Measurements from ENCODE around the gene PSENEN.

The PSENEN gene

GRCh38 chr19:35724560-35724959, 20.9 kb upstream of the PSENEN start:
- ChIA-PET POLR2A (interaction anchor here (0.5 to 13.6 kb wide), 3 partner anchors 13 to 93 kb away, joined by 6 to 204 read pairs (median 9); partner anchors contain the start of gene LIN37), CTCF (interaction anchor here (0.6 to 0.9 kb wide), 4 partner anchors 13 to 34 kb away, joined by 3 to 6 read pairs (median 3); no protein-coding TSS in a partner anchor)
- no peak for TF ChIP-seq AEBP2 (tag by site-specific recombination; IDR thresholded peaks at IDR 0.05; ENCODE audit: borderline replicate concordance)
- no peak for TF ChIP-seq ZNF610 (tag by site-specific recombination; IDR thresholded peaks at IDR 0.05; ENCODE audit: borderline replicate concordance)
- no peak for TF ChIP-seq HOXC10 (CRISPR knock-in tag; IDR thresholded peaks at IDR 0.05)
- no peak for TF ChIP-seq ZBTB48 (tag by site-specific recombination; IDR thresholded peaks at IDR 0.05)
- TF ChIP-seq ZNF280D (tag by site-specific recombination; IDR thresholded peaks at IDR 0.05): no peak
- TF ChIP-seq GFI1B (tag by site-specific recombination; IDR thresholded peaks at IDR 0.05): no peak
- no peak for TF ChIP-seq ZNF658 (tag by site-specific recombination; IDR thresholded peaks at IDR 0.05)
- TF ChIP-seq KLF8 (tag by site-specific recombination; IDR thresholded peaks at IDR 0.05): no peak
- no peak for TF ChIP-seq RBAK (tag by site-specific recombination; IDR thresholded peaks at IDR 0.05)
- TF ChIP-seq HOXA7 (CRISPR knock-in tag; IDR thresholded peaks at IDR 0.05; ENCODE audit: borderline replicate concordance): no peak
- no peak for TF ChIP-seq ZNF449 (tag by site-specific recombination; IDR thresholded peaks at IDR 0.05)
- TF ChIP-seq ZFP41 (tag by site-specific recombination; IDR thresholded peaks at IDR 0.05; ENCODE audit: borderline replicate concordance): no peak

GRCh38 chr19:35725216-35725861, 20.1 kb upstream of the PSENEN start:
- TF ChIP-seq GLIS2 (tag by site-specific recombination; IDR thresholded peaks at IDR 0.05): peak; percentile 44; the same call in 1 of the 2 replicates
- TF ChIP-seq ZNF600 (tag by site-specific recombination; IDR thresholded peaks at IDR 0.05): 0 out of 2 replicates have a peak, but pooled peaks have one; percentile 13
- TF ChIP-seq ZNF843 (tag by site-specific recombination; IDR thresholded peaks at IDR 0.05): no peak
- CTCF ChIA-PET: interaction anchor here (0.6 to 0.9 kb wide), 2 partner anchors 19 to 33 kb away, joined by 3 to 6 read pairs; no protein-coding TSS in a partner anchor

More at GRCh38 chr19:35724560-35724959, 20.9 kb upstream of the PSENEN start:
- Histone ChIP-seq H3K4me1 (ENCODE audit: control insufficient read depth, insufficient read depth, low read length) (no peaks in the 10 kb centered on the region; the same call in 1 of the 2 replicates), H3K4me3 (ENCODE audit: low read depth, low read length) (no peak overlapping the region), H3K36me3 (ENCODE audit: control insufficient read depth in 2 of 2, insufficient read depth in 1 of 2, low read length in 2 of 2) (peaks cover 97 to 98% of the 10 kb centered on the region in 2 experiments), H3K9me3 (ENCODE audit: control insufficient read depth, insufficient read depth, low read depth, low read length) (no peaks in the 10 kb centered on the region), H3K27ac (ENCODE audit: extremely low read depth, low read depth, low read length) (no peak overlapping the region)

More at GRCh38 chr19:35725216-35725861, 20.1 kb upstream of the PSENEN start:
- no peaks in the 10 kb centered on the region for H3K4me1 ChIP-seq (ENCODE audit: control insufficient read depth, insufficient read depth, low read length)
- no peaks in the 10 kb centered on the region for H3K9me3 ChIP-seq (ENCODE audit: control insufficient read depth, insufficient read depth, low read depth, low read length)
- H3K27ac ChIP-seq (ENCODE audit: extremely low read depth, low read depth, low read length): 0 out of 2 replicates have a peak overlapping the region, but pooled peaks have one; percentile 9
- H3K36me3 ChIP-seq (ENCODE audit: control insufficient read depth in 2 of 2, insufficient read depth in 1 of 2, low read length in 2 of 2): peaks cover 98 to 100% of the 10 kb centered on the region in 2 experiments
- no peak overlapping the region for H3K4me3 ChIP-seq (ENCODE audit: low read depth, low read length)
- POLR2A ChIA-PET: interaction anchor here (1.7 to 13.6 kb wide), 2 partner anchors 12 to 23 kb away, joined by 6 to 204 read pairs; partner anchors contain the start of gene LIN37
